A172 (cell line): ENCODE data around the gene EML4. TPM values are rescaled to one million over a fixed set of nuclear protein-coding genes. Genes with fewer than 3 reads are reported as not detected.
"Not testable (repeated sequence)": the region's sequence is repeated elsewhere in the genome, so short reads cannot be mapped to it uniquely, and the experiment has no call there.

Source experiments
- DNase-seq: peaks from one replicate; pipeline ENCODE4 v3.0.0-alpha.2; 2015; ENCODE audit warnings: low spot score
- total RNA-seq: library from RNA; depleted of rRNA; stranded (reverse); fragments of >200 nt; shearing (Covaris generic); gene quantifications from 2 replicates; pipeline ENCODE4 v1.2.3, GENCODE V29; 2014

Gene EML4
- total RNA-seq, 1 experiment from 2014 or later: 42.6 TPM

DNA sequence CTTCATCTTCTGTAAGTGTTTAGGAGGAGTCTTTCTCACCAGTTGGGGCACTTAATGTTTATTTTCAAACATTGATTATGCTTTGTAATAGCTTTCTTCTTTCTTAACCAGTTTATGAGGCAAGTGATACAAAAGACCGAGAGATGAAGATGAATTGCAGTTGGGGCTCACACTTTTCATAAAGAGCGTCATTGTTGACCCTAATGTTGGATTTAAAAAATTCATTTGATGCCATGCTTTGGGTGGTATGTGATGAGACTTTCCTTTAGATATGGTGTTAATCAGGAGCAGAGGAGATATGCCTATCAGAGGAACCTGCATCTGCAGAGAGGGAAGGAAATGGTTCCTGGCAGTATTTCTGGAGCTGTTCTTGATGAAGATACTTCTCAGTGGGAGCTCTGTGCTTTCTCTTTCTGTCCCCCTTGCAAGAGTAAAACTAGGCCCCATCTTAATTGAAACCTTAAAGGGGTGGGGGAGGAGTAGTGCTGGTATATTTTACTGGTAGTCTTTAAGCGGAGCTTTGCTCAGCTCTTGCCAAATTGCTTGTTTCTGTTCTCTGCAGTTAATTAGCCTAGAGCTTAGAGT is 2.3 kb downstream of the EML4 start:
- no peak for DNase-seq

DNA sequence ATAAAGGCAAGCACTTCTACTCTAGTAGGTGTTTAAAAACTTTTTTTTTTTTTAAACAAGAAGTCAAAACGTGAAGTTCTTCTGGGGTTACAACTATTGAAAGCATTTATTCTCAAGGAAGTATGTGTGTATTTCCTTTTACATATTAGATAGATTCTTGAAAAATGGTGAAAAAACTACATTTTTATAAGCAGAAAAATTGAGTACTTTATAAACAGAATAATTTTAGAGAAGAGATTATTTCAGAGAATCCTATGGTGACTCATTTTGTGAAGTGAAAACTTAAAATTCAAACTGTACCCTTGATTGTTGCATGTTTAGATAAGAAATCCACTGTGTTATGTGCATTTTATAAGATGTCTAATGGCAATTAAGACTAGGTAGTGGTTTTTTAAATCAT is 2.9 kb downstream of the EML4 start:
- no peak for DNase-seq

DNA sequence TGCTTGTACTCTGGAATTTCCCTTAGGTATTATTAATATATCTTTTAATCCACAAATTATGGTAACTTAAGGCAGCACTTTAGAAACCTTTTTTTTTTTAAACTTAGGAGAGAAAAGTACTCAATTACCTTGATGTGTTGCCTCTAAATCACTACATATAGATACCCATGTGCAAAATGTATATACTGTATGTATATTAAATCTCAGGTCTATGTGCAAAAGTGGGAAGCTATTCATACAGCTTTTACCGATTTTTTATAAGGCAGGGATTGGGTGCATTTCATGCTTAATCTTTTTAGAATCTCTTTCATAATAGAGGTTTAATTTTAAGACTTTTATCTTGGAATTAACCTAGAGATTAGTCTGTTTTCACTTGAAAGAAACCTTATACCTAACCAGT is 3.4 kb downstream of the EML4 start:
- DNase-seq: no peak

DNA sequence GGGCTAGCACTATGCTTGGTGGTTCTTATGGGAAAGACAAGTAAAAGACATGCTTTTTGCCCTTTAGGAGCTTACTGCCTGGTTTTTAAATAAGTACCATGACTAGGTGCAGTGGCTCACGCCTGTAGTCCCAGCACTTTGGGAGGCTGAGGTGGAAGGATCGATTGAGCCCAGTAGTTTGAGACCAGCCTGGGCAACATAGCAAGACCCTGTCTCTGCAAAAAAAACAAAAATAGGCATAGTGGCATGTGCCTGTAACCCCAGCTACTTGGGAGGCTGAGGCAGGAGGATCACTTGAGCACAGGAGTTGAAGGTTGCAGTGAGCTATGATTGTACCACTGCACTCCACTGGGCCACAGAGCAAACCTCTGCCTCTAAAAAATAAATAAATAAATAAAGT is 4.3 kb downstream of the EML4 start:
- DNase-seq: not testable (repeated sequence)

DNA sequence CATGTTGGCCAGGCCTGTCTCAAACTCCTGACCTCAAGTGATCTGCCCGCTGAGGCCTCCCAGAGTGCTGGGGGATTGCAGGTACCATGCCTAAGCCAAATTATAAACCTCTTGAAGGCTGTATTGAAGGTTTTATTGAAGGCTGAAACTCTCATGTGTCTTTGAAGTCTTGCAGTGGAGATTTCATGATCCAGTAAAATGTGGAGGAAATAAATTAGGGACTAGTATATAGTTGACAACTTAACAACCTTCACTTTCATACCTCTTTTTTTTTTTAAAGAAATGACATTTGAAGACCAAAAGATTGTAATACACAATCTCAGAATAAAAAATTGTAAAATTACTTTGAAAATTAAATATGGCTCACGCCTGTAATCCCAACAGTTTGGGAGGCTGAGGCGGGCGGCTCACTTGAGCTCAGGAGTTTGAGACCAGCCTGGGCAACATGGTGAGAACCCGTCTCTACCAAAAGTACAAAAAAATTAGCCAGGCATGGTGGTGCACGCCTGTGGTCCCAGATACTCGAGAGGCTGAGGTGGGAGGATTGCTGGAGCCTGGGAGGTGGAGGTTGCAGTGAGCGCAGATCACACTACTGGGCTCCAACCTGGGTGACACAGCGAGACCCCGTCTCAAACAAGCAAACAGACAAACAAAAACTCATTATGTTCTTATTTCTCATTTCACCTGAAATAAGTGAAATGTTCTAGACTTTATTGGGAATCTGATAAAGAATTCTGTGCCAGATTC is 8.0 kb downstream of the EML4 start:
- no peak for DNase-seq

DNA sequence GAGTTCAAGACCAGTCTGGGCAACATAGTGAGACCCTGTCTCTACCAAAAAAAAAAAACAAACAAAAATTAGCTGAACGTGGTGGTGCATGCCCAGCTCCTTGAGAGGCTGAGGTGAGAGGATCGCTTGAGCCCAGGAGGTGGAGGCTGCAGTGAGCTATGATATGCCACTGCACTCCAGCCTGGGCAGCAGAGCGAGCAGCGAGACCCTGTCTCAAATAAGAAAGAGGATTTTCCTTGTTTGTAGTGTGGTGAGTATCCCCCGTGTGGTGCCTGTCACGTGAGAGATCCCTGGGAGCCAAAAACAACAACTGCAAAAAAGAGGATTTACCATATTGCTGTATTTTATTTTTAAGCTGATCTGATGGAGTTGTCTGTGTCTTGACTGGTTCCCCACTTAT is 9.2 kb downstream of the EML4 start:
- DNase-seq: no peak

DNA sequence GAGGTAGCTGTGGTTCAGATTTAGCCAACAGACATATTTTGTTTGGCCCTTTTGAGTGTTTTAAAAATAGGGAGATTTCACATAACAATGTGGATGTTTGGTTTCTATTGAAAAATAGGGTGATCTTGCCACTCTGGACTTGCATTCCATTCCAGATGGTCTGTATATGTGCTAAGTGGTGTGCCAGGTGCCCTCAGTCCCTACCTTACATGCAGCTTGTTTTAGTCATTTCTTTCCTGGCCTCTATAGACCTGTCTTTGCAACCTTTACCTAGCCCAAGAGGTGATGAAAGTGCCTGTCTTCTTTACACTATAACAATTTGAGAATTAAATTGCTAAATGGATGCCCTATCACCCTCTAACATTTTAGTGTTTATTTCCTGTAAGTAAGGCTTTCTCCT is 11.1 kb downstream of the EML4 start:
- no peak for DNase-seq

DNA sequence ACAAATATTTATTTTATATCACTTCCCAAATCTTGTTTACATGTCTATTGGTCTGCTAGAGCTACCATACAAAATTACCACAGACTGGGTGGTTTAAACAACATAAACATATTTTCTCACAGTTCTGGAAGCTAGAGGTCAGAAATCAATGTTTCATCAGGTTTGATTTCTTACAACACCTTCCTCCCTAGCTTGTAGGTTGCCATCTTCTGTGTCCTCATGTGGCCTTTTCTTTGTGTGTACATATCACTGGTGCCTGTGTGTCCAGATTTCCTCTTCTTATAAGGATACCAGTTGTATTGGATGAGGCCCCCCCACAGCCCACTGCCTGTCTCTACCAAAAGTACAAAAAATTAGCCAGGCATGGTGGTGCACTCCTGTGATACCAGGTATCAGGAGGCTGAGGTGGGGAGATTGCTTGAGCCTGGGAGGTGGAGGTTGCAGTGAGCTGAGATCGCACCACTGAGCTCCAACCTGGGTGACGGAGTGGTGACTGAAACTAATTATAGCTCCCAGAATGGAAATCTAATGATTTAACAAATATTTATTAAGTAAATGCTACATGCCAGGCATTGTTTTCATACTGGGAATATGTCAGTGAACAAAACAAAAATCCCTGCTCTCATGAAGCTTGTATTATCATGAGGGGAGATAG is 13.6 kb downstream of the EML4 start:
- DNase-seq: no peak

DNA sequence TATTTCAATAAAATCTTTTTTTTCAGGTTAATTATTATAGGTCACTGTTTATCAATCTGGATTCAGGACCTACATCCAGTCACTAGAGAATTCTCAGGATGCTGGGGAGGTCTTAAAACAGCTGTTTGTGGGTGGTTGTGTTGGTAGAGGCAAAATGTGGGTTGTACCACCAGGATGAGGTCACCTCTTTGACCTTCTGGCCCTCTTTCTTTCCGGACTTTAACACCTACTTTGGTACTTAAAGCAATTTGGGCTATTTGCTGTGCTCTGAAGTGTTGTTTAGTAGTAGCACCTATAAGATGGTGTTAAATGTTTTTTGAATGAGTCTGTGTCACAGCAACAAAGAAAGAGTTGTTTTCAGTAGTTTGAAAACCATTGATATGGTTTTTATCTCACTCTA is 14.6 kb downstream of the EML4 start:
- no peak for DNase-seq

DNA sequence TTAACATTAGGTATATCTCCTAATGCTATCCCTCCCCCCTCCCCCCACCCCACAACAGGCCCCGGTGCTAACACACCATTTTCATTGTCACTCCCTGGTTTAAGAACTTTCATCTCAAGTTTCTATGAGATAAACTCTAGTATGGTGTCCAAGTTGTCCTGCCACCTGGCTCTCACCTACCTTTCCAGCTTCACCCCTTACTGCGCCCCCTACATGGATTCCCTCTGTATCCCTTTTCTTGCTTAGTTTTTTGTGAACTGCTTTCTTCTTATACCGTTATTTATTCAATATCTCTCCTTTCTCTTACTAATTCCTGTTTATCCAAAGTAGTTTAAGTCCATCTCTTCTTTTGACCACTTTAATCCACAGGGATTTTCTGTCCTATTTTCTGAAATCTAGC is 15.2 kb downstream of the EML4 start:
- DNase-seq: no peak

DNA sequence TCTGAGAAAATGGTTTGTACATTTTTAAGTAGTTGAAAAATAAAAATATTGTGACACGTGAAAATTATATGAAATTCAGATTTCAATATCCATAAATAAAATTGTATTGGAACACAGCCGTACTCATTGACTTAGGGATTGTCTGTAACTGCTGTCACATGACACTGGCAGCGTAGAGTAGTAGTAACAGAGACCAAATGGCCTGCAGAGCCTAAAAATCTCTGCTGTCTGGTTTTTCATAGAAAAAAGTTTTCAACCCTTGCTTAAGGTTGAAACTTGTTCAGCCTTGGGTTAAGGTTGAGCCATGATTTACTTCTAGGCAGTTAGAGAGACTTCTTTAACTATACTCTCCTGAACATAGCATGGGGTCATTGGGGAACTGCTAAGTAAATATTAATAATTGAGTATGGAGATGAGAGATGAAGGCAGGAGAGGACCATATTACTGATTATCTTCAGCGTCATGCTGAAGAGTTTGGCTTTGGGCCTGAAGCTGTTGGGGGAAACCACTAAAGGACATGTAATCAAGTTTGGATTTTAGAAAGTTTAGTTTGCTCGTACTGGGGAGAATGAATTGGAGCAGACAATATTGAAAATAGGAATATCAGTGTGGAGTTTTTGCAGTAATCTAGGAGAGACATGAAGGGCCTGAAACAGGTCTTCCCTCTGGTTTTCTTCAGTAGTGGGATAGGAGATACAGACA is 16.2 kb downstream of the EML4 start:
- DNase-seq: no peak

DNA sequence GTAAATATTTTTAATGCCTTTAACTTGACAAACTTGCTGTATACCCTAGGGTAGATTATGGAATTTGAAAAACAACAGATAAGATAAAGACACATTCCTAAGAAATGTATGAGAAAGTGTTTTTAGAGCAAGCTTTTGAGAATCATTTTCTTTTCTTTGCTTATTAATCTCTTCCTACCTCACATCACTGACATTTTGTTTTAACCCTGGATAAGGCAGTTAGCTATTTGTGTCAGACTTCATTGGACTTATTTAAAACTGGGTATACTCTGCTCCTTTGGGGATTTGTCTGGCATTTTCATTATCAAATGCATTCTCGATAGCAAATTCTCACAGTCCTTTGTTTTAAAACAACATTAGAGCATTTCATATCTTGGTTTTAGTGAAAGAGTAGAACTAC is 17.2 kb downstream of the EML4 start:
- DNase-seq: no peak

DNA sequence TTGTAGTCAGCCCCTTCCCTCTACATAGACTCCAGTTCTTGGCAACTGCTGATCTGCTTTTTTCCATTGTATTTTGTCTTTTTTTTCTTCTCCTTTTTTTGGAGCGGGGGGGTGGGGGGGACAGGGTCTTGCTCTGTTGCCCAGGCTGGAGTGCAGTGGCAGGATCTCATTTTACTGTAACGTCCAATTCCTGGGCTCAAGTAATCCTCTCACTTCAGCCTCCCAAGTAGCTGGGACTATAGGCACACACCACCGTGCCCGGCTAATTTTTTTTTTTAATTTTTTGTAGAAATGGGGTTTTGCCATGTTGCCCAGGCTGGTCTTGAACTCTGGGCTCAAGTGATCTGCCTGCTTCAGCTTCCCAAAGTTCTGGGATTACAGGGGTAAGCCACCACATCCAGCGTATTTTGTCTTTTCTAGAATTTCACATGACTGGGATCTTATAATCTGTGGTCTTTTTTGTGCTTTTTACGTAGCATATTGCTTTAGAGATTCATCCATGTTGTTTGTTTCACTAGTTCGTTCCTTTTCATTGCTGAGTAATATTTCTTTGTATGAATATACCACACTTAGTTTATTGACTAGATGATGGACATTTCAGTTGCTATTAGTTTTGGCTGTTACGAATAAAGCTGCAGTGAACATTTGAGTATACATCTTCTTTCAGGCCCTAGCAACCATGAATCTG is 17.9 kb downstream of the EML4 start:
- no peak for DNase-seq

DNA sequence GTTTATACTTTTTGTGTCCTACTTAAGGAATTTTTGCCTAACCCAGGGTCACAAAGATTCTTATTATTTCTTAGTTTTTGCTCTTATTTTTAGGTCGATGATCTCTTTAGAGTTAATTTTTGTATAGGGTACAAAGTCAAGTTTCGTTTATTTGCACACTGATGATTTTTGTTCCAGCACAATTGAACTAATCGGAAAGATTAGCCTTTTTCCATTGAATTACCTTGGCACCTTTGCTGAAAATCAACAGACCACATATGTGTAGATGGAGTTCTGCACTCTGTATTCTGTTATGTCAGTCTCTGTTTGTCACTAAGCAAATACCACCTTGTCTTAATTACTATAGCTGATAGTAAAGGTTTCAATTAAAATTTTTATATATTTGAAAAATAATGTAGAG is 18.7 kb downstream of the EML4 start:
- no peak for DNase-seq

DNA sequence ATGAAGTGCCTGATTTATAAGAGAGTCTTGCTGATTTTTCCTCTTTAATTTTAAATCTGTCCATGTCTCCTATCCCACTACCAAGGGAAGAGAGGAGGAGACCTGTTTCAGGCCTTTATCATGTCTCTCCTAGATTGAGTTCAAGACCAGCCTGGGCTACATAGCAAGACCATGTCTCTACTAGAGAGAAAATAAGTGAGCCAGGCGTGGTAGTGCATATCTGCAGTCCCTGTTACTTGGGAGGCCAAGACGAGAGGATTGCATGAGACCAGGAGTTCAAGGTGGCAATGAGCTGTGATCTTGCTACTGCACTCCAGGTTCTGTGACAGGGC is 20.0 kb downstream of the EML4 start:
- no peak for DNase-seq

DNA sequence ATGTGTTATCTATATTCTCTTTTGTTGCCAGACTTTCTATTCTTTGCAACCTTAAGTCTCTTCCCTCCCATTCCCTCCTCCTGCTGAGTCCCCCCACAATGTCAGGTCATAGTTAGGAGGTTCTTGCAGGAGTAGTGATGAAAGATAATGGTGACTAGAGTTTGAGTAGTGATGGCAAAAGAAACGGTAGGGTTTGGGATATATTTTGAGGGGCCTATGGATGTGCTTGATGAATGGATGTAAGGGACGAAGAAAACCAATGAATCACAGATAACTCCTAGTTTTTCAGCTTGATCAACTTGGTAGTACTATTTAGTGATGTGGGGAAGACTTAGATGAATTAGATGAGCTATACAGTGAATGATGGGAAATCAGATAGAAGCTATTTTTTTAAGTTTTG is 21.0 kb downstream of the EML4 start:
- no peak for DNase-seq

DNA sequence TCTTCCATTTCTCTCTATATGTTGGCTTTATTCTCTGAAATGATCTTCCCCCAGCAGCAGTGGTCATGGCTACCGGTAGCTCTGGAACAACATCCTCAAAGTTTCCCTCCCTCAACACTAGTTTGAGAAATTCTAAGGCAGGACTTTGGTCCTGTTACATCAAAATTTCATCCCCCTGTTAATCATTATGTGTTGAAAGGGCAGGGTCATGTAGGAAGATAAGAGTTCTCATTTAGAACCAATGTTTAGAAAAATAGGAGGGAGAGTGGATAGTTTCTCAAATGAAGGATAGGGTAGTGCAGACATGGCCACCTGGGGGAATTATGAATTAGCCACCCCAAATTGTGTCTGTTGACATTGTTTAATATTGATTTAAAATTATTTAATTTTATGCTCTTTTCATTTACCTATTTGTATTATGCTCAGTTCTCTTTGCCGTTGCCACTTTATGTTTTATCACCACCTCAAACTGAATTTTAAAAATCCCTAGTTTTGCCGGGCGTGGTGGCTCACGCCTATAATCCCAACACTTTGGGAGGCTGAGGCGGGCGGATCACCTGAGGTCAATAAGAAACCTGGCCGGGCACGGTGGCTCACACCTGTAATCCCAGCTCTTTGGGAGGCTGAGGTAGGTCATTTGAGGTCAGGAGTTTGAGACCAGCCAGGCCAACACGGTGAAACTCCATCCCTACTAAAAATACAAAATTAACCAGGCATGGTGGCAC is 22.3 kb downstream of the EML4 start:
- no peak for DNase-seq

DNA sequence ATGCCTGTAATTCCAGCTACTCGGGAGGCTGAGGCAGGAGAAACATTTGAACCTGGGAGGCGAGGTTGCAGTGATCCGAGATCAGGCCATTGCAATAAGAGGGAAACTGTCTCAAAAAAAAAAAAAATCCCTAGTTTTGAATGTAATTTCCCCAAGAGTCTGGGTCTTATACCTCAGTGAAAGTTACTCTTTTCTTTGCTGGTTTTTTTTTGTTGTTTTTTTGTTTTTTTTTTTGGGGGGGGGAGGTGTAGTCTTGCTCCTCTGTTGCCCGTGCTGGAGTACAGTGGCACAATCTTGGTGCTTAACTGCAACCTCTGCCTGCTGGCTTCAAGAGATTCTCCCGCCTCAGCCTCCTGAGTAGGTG is 22.8 kb downstream of the EML4 start:
- DNase-seq: no peak

DNA sequence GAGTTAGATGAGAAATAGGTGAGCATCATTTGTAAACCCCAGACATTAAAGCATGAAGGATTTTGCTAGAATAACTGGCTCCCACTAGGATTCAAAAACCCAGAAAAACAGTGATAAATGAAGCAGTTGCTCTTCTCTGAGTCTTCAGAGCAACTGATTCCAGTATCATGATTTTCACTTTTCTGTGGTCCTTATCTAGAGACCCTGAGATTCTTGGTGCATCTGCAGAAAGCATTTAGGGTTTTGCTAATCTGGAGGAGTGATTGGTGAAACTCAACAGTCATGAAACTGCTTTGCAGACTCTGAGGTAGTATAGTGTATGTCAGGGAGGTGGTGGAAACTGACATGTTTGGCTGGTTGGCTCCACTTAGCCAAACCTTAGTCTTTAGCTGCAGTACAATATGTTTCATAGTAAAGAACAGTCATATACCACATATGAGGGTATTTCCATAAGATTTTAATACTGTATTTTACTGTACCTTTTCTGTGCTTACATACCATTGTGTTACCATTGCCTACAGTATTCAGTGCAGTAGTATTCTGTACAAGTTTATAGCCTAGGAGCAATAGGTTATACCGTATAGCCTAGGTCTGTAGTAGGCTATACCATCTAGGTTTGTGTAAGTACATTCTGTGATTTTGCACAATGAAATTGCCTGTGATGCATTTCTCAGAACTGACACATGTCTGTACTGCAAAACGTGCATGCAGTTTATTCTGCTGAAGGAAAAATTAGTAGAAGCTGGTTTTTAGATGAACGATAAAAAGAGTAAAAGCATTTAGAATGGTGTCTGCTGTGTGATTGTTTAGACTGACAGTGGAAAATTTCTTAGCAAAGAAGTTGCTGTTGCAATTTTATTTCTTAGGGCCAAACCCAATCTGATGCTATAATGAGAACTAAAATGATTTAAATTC is 23.8 kb downstream of the EML4 start:
- no peak for DNase-seq

DNA sequence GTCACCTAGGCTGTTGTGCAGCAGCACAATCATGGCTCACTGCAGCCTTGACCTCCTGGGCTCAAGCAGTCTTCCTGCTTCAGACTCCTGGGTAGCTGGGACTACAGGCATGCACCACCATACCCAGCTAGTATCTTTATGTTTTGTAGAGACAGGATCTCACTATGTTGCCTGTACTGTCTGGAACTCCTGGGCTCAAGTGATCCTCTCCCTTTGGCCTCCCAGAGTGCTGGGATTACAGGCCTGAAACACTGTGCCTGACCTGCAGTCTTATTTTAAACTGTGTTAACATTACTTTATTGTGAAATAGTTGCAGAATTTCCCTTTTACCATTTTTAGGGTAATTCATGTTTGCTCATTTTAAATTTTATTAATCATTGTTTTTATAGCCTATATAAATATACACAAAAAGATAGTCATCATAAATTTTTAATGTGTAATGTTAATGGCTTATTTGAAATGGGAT is 24.6 kb downstream of the EML4 start:
- DNase-seq: no peak

DNA sequence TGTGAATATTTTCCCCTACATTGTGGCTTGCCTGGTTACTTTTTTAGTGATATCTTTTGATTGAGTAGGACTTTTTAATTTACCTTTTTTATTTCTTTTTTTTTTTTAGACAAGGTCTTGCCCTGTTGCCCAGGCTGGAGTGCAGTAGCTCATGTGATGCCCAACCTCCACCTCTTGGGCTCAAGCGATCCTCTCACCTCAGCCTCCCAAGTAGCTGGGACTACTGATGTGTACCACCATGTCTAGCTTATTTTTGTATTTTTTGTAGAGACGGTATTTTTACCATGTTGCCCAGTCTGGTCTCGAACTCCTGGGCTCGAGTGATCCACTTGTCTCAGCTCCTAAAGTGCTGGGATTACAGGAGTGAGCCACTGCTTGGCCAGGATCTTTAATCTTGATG is 25.3 kb downstream of the EML4 start:
- DNase-seq: no peak
